ENCODE results near the gene PNO1. TPM values are rescaled to one million over a fixed set of nuclear protein-coding genes. Genes with fewer than 3 reads are reported as not detected.

PNO1 gene
- total and polyA plus RNA-seq, 10 of the 15 experiments (the other 5 are each of a cell fraction or from before 2014, with no cell fraction given), result 9.7 to 60.2 (median 30.3) TPM

DNA sequence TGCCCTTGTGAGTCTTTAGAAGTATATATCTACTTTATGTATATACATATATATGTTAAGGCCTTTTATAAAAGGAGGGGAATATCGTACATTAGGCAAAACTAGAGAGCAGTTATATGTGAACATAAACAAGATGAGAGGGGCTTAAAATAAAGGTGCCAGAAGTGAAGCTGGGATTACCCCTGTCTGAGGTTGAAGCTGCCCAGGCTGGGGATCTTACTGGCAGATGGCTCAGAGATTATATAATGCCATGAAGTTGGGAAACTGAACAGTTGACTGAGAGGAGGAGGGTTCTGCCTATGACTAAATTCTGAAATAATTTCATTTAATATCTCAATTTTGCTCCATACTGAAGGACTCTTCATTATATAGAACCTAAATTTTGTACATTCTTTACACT is 6.0 kb downstream of the PNO1 start:
- no peak for FAIRE-seq
- Histone ChIP-seq H3K27me3 (replicated peaks in 1 of 2; ENCODE audit: control insufficient read depth in 2 of 2, insufficient read depth in 2 of 2, low read length in 1 of 2) (no peaks in the 10 kb centered on the region), H3K36me3 (ENCODE audit: control insufficient read depth in 2 of 2, insufficient read depth in 2 of 2, low read length in 1 of 2) (peaks cover 2 to 29% of the 10 kb centered on the region in 2 experiments), H3K4me2 (ENCODE audit: control insufficient read depth, insufficient read depth) (no peak overlapping the region), H3K4me1 (ENCODE audit: control insufficient read depth, insufficient read depth, low read length) (peaks cover 4% of the 10 kb centered on the region; the same call in 1 of the 2 replicates), H3K9ac (ENCODE audit: control insufficient read depth, insufficient read depth, low read length) (no peak overlapping the region), H2AFZ (ENCODE audit: control insufficient read depth, low read depth, low read length) (no peak overlapping the region), H4K20me1 (ENCODE audit: control insufficient read depth, insufficient read depth) (no peaks in the 10 kb centered on the region), H3K79me2 (ENCODE audit: control insufficient read depth, insufficient read depth, low read length) (peaks cover 14% of the 10 kb centered on the region), H3K27ac (ENCODE audit: control insufficient read depth, insufficient read depth) (no peak overlapping the region), H3K4me3 (no peak overlapping the region), H3K9me3 (replicated peaks; ENCODE audit: control insufficient read depth, insufficient read depth, low read length) (no peaks in the 10 kb centered on the region)
- ChIA-PET RAD21 (ENCODE audit: unreplicated experiment) (no interaction called here), POLR2A (no interaction called here), SMC1A (ENCODE audit: uncharacterized antibody, unreplicated experiment) (interaction anchor here (0.7 to 0.8 kb wide), 2 partner anchors 11 to 26 kb away, joined by 3 read pairs; no protein-coding TSS in a partner anchor), CTCF (interaction anchor here (1.0 kb wide), 1 partner anchor 41 kb away, joined by 3 read pairs; no protein-coding TSS in a partner anchor)
- BruUV-seq (replicated peaks), result no TSS peak
- intact Hi-C loops (cut with micrococcal nuclease; ENCODE audit: unreplicated experiment) (no loop called here), in situ Hi-C loops (cut with MboI) (no loop called here)
- TF ChIP-seq BRCA1 (IDR thresholded peaks at IDR 0.05; ENCODE audit: low read depth, low read length) (no peak), ZSCAN29 (IDR thresholded peaks at IDR 0.05) (no peak), TAF1 (IDR thresholded peaks at IDR 0.05; ENCODE audit: borderline replicate concordance, low read depth, low read length) (no peak), EED (IDR thresholded peaks at IDR 0.05; ENCODE audit: low read depth) (no peak), IKZF1 (conservative IDR thresholded peaks at IDR 0.05) (no peak), CBFB (IDR thresholded peaks at IDR 0.05; ENCODE audit: low read depth) (no peak)
- TF ChIP-seq, protein P1, sequence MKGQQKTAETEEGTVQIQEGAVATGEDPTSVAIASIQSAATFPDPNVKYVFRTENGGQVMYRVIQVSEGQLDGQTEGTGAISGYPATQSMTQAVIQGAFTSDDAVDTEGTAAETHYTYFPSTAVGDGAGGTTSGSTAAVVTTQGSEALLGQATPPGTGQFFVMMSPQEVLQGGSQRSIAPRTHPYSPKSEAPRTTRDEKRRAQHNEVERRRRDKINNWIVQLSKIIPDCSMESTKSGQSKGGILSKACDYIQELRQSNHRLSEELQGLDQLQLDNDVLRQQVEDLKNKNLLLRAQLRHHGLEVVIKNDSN (IDR thresholded peaks at IDR 0.05; ENCODE audit: borderline replicate concordance, extremely low read length, insufficient read depth, low read depth, low read length), result no peak
- TF ChIP-seq, protein P2, sequence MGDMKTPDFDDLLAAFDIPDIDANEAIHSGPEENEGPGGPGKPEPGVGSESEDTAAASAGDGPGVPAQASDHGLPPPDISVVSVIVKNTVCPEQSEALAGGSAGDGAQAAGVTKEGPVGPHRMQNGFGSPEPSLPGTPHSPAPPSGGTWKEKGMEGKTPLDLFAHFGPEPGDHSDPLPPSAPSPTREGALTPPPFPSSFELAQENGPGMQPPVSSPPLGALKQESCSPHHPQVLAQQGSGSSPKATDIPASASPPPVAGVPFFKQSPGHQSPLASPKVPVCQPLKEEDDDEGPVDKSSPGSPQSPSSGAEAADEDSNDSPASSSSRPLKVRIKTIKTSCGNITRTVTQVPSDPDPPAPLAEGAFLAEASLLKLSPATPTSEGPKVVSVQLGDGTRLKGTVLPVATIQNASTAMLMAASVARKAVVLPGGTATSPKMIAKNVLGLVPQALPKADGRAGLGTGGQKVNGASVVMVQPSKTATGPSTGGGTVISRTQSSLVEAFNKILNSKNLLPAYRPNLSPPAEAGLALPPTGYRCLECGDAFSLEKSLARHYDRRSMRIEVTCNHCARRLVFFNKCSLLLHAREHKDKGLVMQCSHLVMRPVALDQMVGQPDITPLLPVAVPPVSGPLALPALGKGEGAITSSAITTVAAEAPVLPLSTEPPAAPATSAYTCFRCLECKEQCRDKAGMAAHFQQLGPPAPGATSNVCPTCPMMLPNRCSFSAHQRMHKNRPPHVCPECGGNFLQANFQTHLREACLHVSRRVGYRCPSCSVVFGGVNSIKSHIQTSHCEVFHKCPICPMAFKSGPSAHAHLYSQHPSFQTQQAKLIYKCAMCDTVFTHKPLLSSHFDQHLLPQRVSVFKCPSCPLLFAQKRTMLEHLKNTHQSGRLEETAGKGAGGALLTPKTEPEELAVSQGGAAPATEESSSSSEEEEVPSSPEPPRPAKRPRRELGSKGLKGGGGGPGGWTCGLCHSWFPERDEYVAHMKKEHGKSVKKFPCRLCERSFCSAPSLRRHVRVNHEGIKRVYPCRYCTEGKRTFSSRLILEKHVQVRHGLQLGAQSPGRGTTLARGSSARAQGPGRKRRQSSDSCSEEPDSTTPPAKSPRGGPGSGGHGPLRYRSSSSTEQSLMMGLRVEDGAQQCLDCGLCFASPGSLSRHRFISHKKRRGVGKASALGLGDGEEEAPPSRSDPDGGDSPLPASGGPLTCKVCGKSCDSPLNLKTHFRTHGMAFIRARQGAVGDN (IDR thresholded peaks at IDR 0.05), result no peak
- ATAC-seq, result no peak
- no peak for DNase-seq (ENCODE audit: low read depth, low spot score)
- WGBS (ENCODE audit: insufficient coverage, insufficient replicate concordance, low lambda C conversion rate, missing lambda C conversion rate), result 90% methylated on average over 1 of the region's 1 CpG

All from GM12878 (cell line).